Right cardiac atrium (tissue), 5 donors: ENCODE data around the gene ABCC2. TPM values are rescaled to one million over a fixed set of nuclear protein-coding genes. Genes with fewer than 3 reads are reported as not detected.
"Not testable (repeated sequence)": the region's sequence is repeated elsewhere in the genome, so short reads cannot be mapped to it uniquely, and the experiment has no call there.

Source experiments
- ATAC-seq, 2 donors: fragments of 200-7000 bp; cut with Tn5 transposase; one replicate each; pipeline versions ENCODE4 v1.8.0 to v1.9.1; 2020; ENCODE audit warnings: moderate library complexity in 2 of 2, mild to moderate bottlenecking in 1 of 2
- DNase-seq, 3 donors: peaks; one replicate each; pipeline ENCODE4 v3.0.0-alpha.2; 2020
- H3K27ac ChIP-seq: one replicate; pipeline ENCODE4 v1.5.1; 2013; ENCODE audit warnings: mild to moderate bottlenecking, low read length, control low read depth, moderate library complexity
- H3K27me3 ChIP-seq: one replicate; pipeline ENCODE4 v1.6.1; 2013; ENCODE audit not compliant: control insufficient read depth, insufficient read depth
- H3K4me1 ChIP-seq: one replicate; pipeline ENCODE4 v1.6.1; 2013; ENCODE audit warnings: low read length; ENCODE audit not compliant: control insufficient read depth, insufficient read depth
- H3K4me3 ChIP-seq: one replicate; pipeline ENCODE4 v1.5.1; 2013; ENCODE audit warnings: low read length, control low read depth
- H3K9me3 ChIP-seq: one replicate; pipeline ENCODE4 v1.6.1; 2013; ENCODE audit warnings: low read length; ENCODE audit not compliant: control insufficient read depth
- WGBS: extraction: QIAGEN DNeasy Blood & Tissue Kit; methylation state at CpG from one replicate; pipeline ENCODE4 v1.1.7; 2013; 5-methylcytosine and 5-hydroxymethylcytosine counted together
- intact Hi-C, 4 donors: fragments of 100-400 bp; cut with DNase I; formaldehyde crosslinking; loops; one replicate each; pipeline versions ENCODE4 v1.11.0 to v1.14.0; 2022 to 2023
- polyA plus RNA-seq: library from polyadenylated mRNA; stranded (reverse); fragments of 200-250 nt; gene quantifications from one replicate; pipeline ENCODE4 v1.2.3, GENCODE V29; 2013
- total RNA-seq, 4 donors: library from RNA; stranded (reverse); fragmentation: NEBNext Ultra II Directional; extraction: Animal tissue kit (Norgen Biotek cat#: 25700); gene quantifications; one replicate each; pipeline ENCODE4 v1.2.1, GENCODE V29; 2021
- donor health status: healthy with polysubstance abuse.
- donor health status: DM: no; HTN: yes; CAD: no.
- donor health status: DM: no; HTN: no; CAD: no.
- donor health status: DM: no; HTN: yes; CAD: no; lungs with severe emphysema.
- donor health status: DM: yes; HTN: yes; CAD: no.

ABCC2 gene
- total and polyA plus RNA-seq, 5 donors: 0.17 to 0.89 (median 0.37) TPM

- WGBS: 72% methylated on average over 9 of the region's 9 CpGs
- no peak overlapping the region for H3K4me3 ChIP-seq
- intact Hi-C loops: no loop called here
- no peak for DNase-seq
- no peak overlapping the region for H3K27ac ChIP-seq
- ATAC-seq: no peak
- no peaks in the 10 kb centered on the region for H3K4me1 ChIP-seq
- no peaks in the 10 kb centered on the region for H3K27me3 ChIP-seq
- H3K9me3 ChIP-seq: no peaks in the 10 kb centered on the region
These were observed 92.1 kb downstream of the ABCC2 start for GRCh38 chr10:99874341-99875085.

- DNase-seq (no peak), ATAC-seq (no peak)
- H3K9me3 ChIP-seq: no peaks in the 10 kb centered on the region
- H3K4me1 ChIP-seq: no peaks in the 10 kb centered on the region
- H3K27me3 ChIP-seq: no peaks in the 10 kb centered on the region
- H3K4me3 ChIP-seq: no peak overlapping the region
- intact Hi-C loops: no loop called here
- WGBS: 90% methylated on average over 5 of the region's 5 CpGs
- no peak overlapping the region for H3K27ac ChIP-seq
These were observed 93.0 kb downstream of the ABCC2 start for GRCh38 chr10:99875473-99875872.

GRCh38 chr10:99880080-99880835 lies 97.8 kb downstream of the ABCC2 start:
- H3K9me3 ChIP-seq: no peaks in the 10 kb centered on the region
- DNase-seq: peak; percentile 48 to 73 (median 71)
- no peak overlapping the region for H3K27ac ChIP-seq
- ATAC-seq: peak; percentile 49 to 89
- WGBS: 73% methylated on average over 19 of the region's 19 CpGs
- H3K4me3 ChIP-seq: no peak overlapping the region
- no peaks in the 10 kb centered on the region for H3K4me1 ChIP-seq
- intact Hi-C loops: no loop called here
- H3K27me3 ChIP-seq: no peaks in the 10 kb centered on the region

GRCh38 chr10:99881371-99881770 lies 98.9 kb downstream of the ABCC2 start:
- Histone ChIP-seq H3K9me3 (no peaks in the 10 kb centered on the region), H3K4me3 (no peak overlapping the region), H3K4me1 (no peaks in the 10 kb centered on the region), H3K27ac (no peak overlapping the region), H3K27me3 (no peaks in the 10 kb centered on the region)
- DNase-seq: no peak
- WGBS: 89% methylated on average over 5 of the region's 5 CpGs
- ATAC-seq: no peak
- intact Hi-C loops: no loop called here

GRCh38 chr10:99883523-99883922 lies 101.1 kb downstream of the ABCC2 start:
- H3K9me3 ChIP-seq: no peaks in the 10 kb centered on the region
- no peaks in the 10 kb centered on the region for H3K4me1 ChIP-seq
- WGBS: 25% methylated on average over 2 of the region's 2 CpGs
- intact Hi-C loops: no loop called here
- no peaks in the 10 kb centered on the region for H3K27me3 ChIP-seq
- ATAC-seq (peak; percentile 56 to 65), DNase-seq (no peak)
- H3K4me3 ChIP-seq: no peak overlapping the region
- H3K27ac ChIP-seq: no peak overlapping the region

GRCh38 chr10:99888622-99889021 lies 106.2 kb downstream of the ABCC2 start:
- intact Hi-C loops: no loop called here
- 81% methylated on average over 4 of the region's 4 CpGs for WGBS
- ATAC-seq (no peak), DNase-seq (no peak)
- no peaks in the 10 kb centered on the region for H3K27me3 ChIP-seq
- H3K27ac ChIP-seq: no peak overlapping the region
- no peak overlapping the region for H3K4me3 ChIP-seq
- no peaks in the 10 kb centered on the region for H3K9me3 ChIP-seq
- H3K4me1 ChIP-seq: peaks cover 1% of the 10 kb centered on the region

- Histone ChIP-seq H3K27ac (no peak overlapping the region), H3K4me3 (no peak overlapping the region), H3K9me3 (no peaks in the 10 kb centered on the region), H3K4me1 (no peaks in the 10 kb centered on the region), H3K27me3 (no peaks in the 10 kb centered on the region)
- intact Hi-C loops: no loop called here
- no peak for ATAC-seq
- DNase-seq: no peak
- WGBS: 87% methylated on average over 4 of the region's 4 CpGs
These were observed 112.2 kb downstream of the ABCC2 start for GRCh38 chr10:99894613-99895012.

- 95% methylated on average over 9 of the region's 9 CpGs for WGBS
These were observed 112.6 kb downstream of the ABCC2 start for GRCh38 chr10:99895066-99895465.

GRCh38 chr10:99895867-99896266 lies 113.4 kb downstream of the ABCC2 start:
- Histone ChIP-seq H3K9me3 (no peaks in the 10 kb centered on the region), H3K27me3 (no peaks in the 10 kb centered on the region), H3K4me3 (no peak overlapping the region), H3K27ac (no peak overlapping the region), H3K4me1 (no peaks in the 10 kb centered on the region)
- 92% methylated on average over 9 of the region's 9 CpGs for WGBS
- intact Hi-C loops: no loop called here
- no peak for ATAC-seq
- no peak for DNase-seq

More at GRCh38 chr10:99895066-99895465, 112.6 kb downstream of the ABCC2 start:
- DNase-seq, H3K27ac ChIP-seq, H3K27me3 ChIP-seq, H3K4me1 ChIP-seq, intact Hi-C loops, ATAC-seq, H3K4me3 ChIP-seq, H3K9me3 ChIP-seq: not testable (repeated sequence)
